Kidney (tissue), 14 donors: ENCODE data around the gene PRRC2C. TPM values are rescaled to one million over a fixed set of nuclear protein-coding genes. Genes with fewer than 3 reads are reported as not detected.

Source experiments
- DNase-seq, 5 donors: peaks; one replicate each; pipeline ENCODE4 v3.0.0-alpha.2; 2013 to 2020
- FAIRE-seq: peaks from 2 replicates; lab custom pipeline; 2012; peaks lifted over from hg19 to GRCh38; lab: Jason Lieb, UNC
- H3K27ac ChIP-seq, 2 donors: one replicate each; pipeline ENCODE4 v1.7.0; 2013; ENCODE audit warnings: low read depth in 2 of 2, low read length in 2 of 2, inconsistent platforms in 1 of 2
- H3K27me3 ChIP-seq: one replicate; pipeline ENCODE4 v1.7.1; 2013; ENCODE audit warnings: low read length, inconsistent platforms; ENCODE audit not compliant: control insufficient read depth, insufficient read depth
- H3K36me3 ChIP-seq, 3 donors: one replicate each; pipeline versions ENCODE4 v1.7.0 to v1.7.1; 2013; ENCODE audit warnings: low read length in 3 of 3, control low read depth in 1 of 3, inconsistent platforms in 1 of 3; ENCODE audit not compliant: insufficient read depth in 3 of 3, control insufficient read depth in 2 of 3
- H3K4me1 ChIP-seq, 3 donors: one replicate each; pipeline versions ENCODE4 v1.7.0 to v1.7.1; 2013; ENCODE audit warnings: low read length in 3 of 3, inconsistent platforms in 1 of 3, low read depth in 1 of 3; ENCODE audit not compliant: control insufficient read depth in 2 of 3, insufficient read depth in 2 of 3
- H3K4me3 ChIP-seq, 3 donors: one replicate each; pipeline versions ENCODE4 v1.7.0 to v1.8.1; 2013; ENCODE audit warnings: low read length in 3 of 3, control low read depth in 1 of 3, inconsistent platforms in 1 of 3
- H3K9ac ChIP-seq, 3 donors: one replicate each; pipeline versions ENCODE4 v1.7.0 to v1.7.1; 2013; ENCODE audit warnings: low read length in 3 of 3, control low read depth in 1 of 3, inconsistent platforms in 1 of 3
- H3K9me3 ChIP-seq, 3 donors: one replicate each; pipeline versions ENCODE4 v1.7.0 to v1.7.1; 2013; ENCODE audit warnings: low read length in 3 of 3, control low read depth in 1 of 3, inconsistent platforms in 1 of 3; ENCODE audit not compliant: control insufficient read depth in 2 of 3, insufficient read depth in 1 of 3
- CTCF ChIP-seq: IDR thresholded peaks from 3 replicates; pipeline ENCODE4 v1.5.1; 2012; ENCODE audit warnings: mild to moderate bottlenecking, moderate library complexity, borderline replicate concordance; ENCODE audit not compliant: insufficient read depth; ENCODE audit errors: extremely low read depth
- intact Hi-C: fragments of 100-400 bp; cut with DNase I; formaldehyde crosslinking; loops from one replicate; pipeline ENCODE4 v1.11.1; 2022
- polyA plus RNA-seq: library from polyadenylated mRNA; stranded (reverse); fragments of 350-450 nt; fragmentation: Illumina TruSeq; extraction: RNeasy Lipid Tissue Mini Kit (QIAGEN cat#74804); gene quantifications from one replicate; pipeline ENCODE4 v1.2.3, GENCODE V29; 2014; ENCODE audit warnings: low read depth, low replicate concordance; ENCODE audit not compliant: insufficient read depth
- total RNA-seq: library from RNA; stranded (reverse); fragmentation: NEBNext Ultra II Directional; extraction: Animal tissue kit (Norgen Biotek cat#: 25700); gene quantifications from one replicate; pipeline ENCODE4 v1.2.1, GENCODE V29; 2021
- donor health status: control.
- donor health status: control.
- donor health status: control.
- donor health status: control.
- donor health status: control.
- donor health status: DM: yes; HTN: yes; CAD: no.
- donor health status: Normal renal cell carcinoma (clear cell type).

The PRRC2C gene
- total and polyA plus RNA-seq, 2 donors from 2014 or later = 28.1 to 152 TPM

DNA sequence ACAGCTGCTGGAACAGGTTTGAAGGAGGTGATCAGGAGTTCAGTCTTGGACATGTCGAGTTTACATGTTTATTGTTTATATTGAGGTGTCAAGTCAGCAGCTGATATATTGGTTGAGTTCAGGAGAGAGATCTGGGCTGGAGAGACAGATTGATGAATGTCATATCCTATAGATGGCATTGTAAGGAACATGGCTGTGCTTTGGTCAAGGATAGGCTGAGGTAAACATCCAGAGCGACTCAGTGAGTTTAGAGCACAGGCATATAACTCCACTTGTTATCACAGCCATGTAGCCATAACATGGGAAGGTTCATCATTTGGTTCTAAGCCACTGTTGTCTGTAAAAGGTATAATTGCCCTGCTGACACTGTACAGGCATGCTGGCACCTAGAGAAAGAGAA is 131.3 kb downstream of the PRRC2C start:
- FAIRE-seq (no peak), DNase-seq (no peak)
- Histone ChIP-seq H3K4me3 (no peak overlapping the region), H3K27ac (no peak overlapping the region), H3K9ac (no peak overlapping the region), H3K9me3 (no peaks in the 10 kb centered on the region), H3K4me1 (no peaks in the 10 kb centered on the region), H3K36me3 (no peaks in the 10 kb centered on the region), H3K27me3 (no peaks in the 10 kb centered on the region)
- TF ChIP-seq CTCF = no peak
- intact Hi-C loops = no loop called here

- Histone ChIP-seq H3K9ac (no peak within 1 kb of the TSS), H3K27ac (no peak within 1 kb of the TSS), H3K9me3 (no peaks in the 10 kb centered on the region), H3K4me3 (no peak within 1 kb of the TSS), H3K27me3 (no peaks in the 10 kb centered on the region), H3K36me3 (no peaks in the 10 kb centered on the region), H3K4me1 (peaks cover 0 to 2% (median 0%) of the 10 kb centered on the region in 3 donors)
- no peak for TF ChIP-seq CTCF
- DNase-seq (peak in 1 of 5 donors; percentile 19), FAIRE-seq (no peak)
- intact Hi-C loops = no loop called here
These were observed 136.8 kb downstream of the PRRC2C start, which contains the start of gene MYOCOS for GRCh38 chr1:171622152-171622462. TSS of gene MYOCOS (plus strand) at chr1:171622243. CDS start at chr1:171623884, 1,641 bp downstream.

- intact Hi-C loops = no loop called here
- peak overlapping the region in 1 of 2 donors; percentile 45 for H3K27ac ChIP-seq
- TF ChIP-seq CTCF = no peak
- no peak overlapping the region for H3K9ac ChIP-seq
- no peaks in the 10 kb centered on the region for H3K9me3 ChIP-seq
- H3K4me1 ChIP-seq = peaks cover 0 to 2% (median 0%) of the 10 kb centered on the region in 3 donors
- H3K4me3 ChIP-seq = no peak overlapping the region
- no peaks in the 10 kb centered on the region for H3K27me3 ChIP-seq
- no peaks in the 10 kb centered on the region for H3K36me3 ChIP-seq
- DNase-seq (peak in 1 of 5 donors; percentile 7), FAIRE-seq (no peak)
These were observed 138.5 kb downstream of the PRRC2C start for GRCh38 chr1:171623651-171624331.
